Astrocyte of the spinal cord (primary cell): Measurements from ENCODE around the gene ZFP92.

ENCODE experiments used
- DNase-seq: peaks from one replicate; pipeline ENCODE4 v3.0.0; 2011; ENCODE audit warnings: low read depth, low spot score
- H3K4me3 ChIP-seq: 2 replicates; pipeline ENCODE4 v1.5.1; 2011; ENCODE audit warnings: low read depth, mild to moderate bottlenecking, low read length, moderate library complexity
- CTCF ChIP-seq: IDR thresholded peaks from 2 replicates; pipeline ENCODE4 v1.5.1; 2012; ENCODE audit warnings: low read depth, mild to moderate bottlenecking, low read length, inconsistent platforms
- in situ Hi-C: cut with HindIII; loops from 2 replicates; pipeline ENCODE4 v1.10.0; 2017; ENCODE audit warnings: low sequenced_read_pairs

ZFP92 gene

GRCh38 chrX:153410888-153411254 is 401 bp upstream of the ZFP92 start:
- no peak overlapping the region for H3K4me3 ChIP-seq
- no peak for TF ChIP-seq CTCF
- DNase-seq, result no peak
- in situ Hi-C loops, result no loop called here

GRCh38 chrX:153411988-153412574 is 809 bp downstream of the ZFP92 start:
- TF ChIP-seq CTCF, result no peak
- no peak overlapping the region for H3K4me3 ChIP-seq
- no peak for DNase-seq
- in situ Hi-C loops, result no loop called here

- no peak overlapping the region for H3K4me3 ChIP-seq
- DNase-seq, result no peak
- in situ Hi-C loops, result no loop called here
- no peak for TF ChIP-seq CTCF
These were observed 1.8 kb downstream of the ZFP92 start for GRCh38 chrX:153412746-153413720.

- no peak for DNase-seq
- no peak for TF ChIP-seq CTCF
- in situ Hi-C loops, result no loop called here
- H3K4me3 ChIP-seq, result no peak overlapping the region
These were observed 2.5 kb downstream of the ZFP92 start for GRCh38 chrX:153413731-153414130.

- TF ChIP-seq CTCF, result no peak
- DNase-seq, result no peak
- in situ Hi-C loops, result no loop called here
- no peak overlapping the region for H3K4me3 ChIP-seq
These were observed 3.7 kb downstream of the ZFP92 start for GRCh38 chrX:153414856-153415510.

GRCh38 chrX:153416781-153417450 is 5.6 kb downstream of the ZFP92 start:
- no peak overlapping the region for H3K4me3 ChIP-seq
- DNase-seq, result no peak
- in situ Hi-C loops, result no loop called here
- TF ChIP-seq CTCF, result no peak
